Body of pancreas (tissue), 4 donors: ENCODE measurements around the gene ADGRG7.

Source experiments
- POLR2A ChIP-seq, 3 donors: fragments of 450-650 bp; IDR thresholded peaks; one replicate each; pipeline ENCODE4 v1.6.1; 2016; ENCODE audit warnings: antibody characterized with exemption in 3 of 3, mild to moderate bottlenecking in 2 of 3
- TF ChIP-seq, protein P1 (sequence below), 7 experiments: fragments of 450-650 bp in 4 of 7; fragments of 200-600 bp in 3 of 7; sonication (generic) in 3 of 7; IDR thresholded peaks; one replicate each; pipeline ENCODE4 v1.5.1; 2016 to 2019; ENCODE audit warnings: antibody characterized with exemption in 7 of 7

DNA sequence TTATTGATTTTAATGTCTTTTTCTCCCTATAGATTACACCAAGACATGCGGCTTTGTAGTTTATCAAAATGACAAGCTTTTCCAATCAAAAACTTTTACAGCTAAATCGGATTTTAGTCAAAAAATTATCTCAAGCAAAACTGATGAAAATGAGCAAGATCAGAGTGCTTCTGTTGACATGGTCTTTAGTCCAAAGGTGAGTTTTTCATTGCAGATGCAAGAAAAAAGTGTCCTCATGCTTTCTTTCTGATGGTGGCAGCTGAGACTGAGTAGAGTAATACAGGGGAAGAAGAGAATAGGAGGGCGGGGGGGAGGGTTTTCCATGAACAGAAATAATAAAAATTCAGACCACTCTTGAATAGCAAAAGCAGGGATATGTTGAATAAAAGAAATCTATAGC lies 36.5 kb downstream of the ADGRG7 start:
- TF ChIP-seq POLR2A (IDR thresholded peaks at IDR 0.05), result no peak
- TF ChIP-seq, protein P1, sequence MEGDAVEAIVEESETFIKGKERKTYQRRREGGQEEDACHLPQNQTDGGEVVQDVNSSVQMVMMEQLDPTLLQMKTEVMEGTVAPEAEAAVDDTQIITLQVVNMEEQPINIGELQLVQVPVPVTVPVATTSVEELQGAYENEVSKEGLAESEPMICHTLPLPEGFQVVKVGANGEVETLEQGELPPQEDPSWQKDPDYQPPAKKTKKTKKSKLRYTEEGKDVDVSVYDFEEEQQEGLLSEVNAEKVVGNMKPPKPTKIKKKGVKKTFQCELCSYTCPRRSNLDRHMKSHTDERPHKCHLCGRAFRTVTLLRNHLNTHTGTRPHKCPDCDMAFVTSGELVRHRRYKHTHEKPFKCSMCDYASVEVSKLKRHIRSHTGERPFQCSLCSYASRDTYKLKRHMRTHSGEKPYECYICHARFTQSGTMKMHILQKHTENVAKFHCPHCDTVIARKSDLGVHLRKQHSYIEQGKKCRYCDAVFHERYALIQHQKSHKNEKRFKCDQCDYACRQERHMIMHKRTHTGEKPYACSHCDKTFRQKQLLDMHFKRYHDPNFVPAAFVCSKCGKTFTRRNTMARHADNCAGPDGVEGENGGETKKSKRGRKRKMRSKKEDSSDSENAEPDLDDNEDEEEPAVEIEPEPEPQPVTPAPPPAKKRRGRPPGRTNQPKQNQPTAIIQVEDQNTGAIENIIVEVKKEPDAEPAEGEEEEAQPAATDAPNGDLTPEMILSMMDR (IDR thresholded peaks at IDR 0.05), result no peak
